Skeletal muscle tissue (tissue), 4 donors: ENCODE results near the gene MESP1. TPM values are rescaled to one million over a fixed set of nuclear protein-coding genes. Genes with fewer than 3 reads are reported as not detected.
"Not testable (repeated sequence)": the region's sequence is repeated elsewhere in the genome, so short reads cannot be mapped to it uniquely, and the experiment has no call there.

Experiments
- H3K27ac ChIP-seq: one replicate; pipeline ENCODE4 v1.7.0; 2013; ENCODE audit warnings: mild to moderate bottlenecking, low read depth, low read length, inconsistent platforms
- H3K27me3 ChIP-seq, 3 donors: one replicate each; pipeline ENCODE4 v1.7.0; 2013; ENCODE audit warnings: low read length in 3 of 3; ENCODE audit not compliant: control insufficient read depth in 3 of 3, insufficient read depth in 3 of 3
- H3K36me3 ChIP-seq, 3 donors: one replicate each; pipeline ENCODE4 v1.7.0; 2013; ENCODE audit warnings: low read length in 3 of 3; ENCODE audit not compliant: control insufficient read depth in 3 of 3, insufficient read depth in 3 of 3
- H3K4me1 ChIP-seq, 3 donors: one replicate each; pipeline ENCODE4 v1.7.0; 2013; ENCODE audit warnings: low read length in 3 of 3, mild to moderate bottlenecking in 3 of 3; ENCODE audit not compliant: control insufficient read depth in 3 of 3, insufficient read depth in 3 of 3
- H3K4me3 ChIP-seq, 3 donors: one replicate each; pipeline ENCODE4 v1.7.0; 2013; ENCODE audit warnings: low read length in 3 of 3
- H3K9ac ChIP-seq, 3 donors: one replicate each; pipeline ENCODE4 v1.7.0; 2013; ENCODE audit warnings: low read length in 3 of 3, mild to moderate bottlenecking in 3 of 3, moderate library complexity in 2 of 3, low read depth in 1 of 3
- H3K9me3 ChIP-seq, 3 donors: one replicate each; pipeline ENCODE4 v1.7.0; 2013; ENCODE audit warnings: low read length in 3 of 3; ENCODE audit not compliant: control insufficient read depth in 3 of 3
- total RNA-seq: library from RNA; depleted of rRNA; stranded (reverse); fragments of >200 nt; gene quantifications from one replicate; pipeline ENCODE4 v1.2.3, GENCODE V29; 2014
- donor health status: Osteomylitis.

The MESP1 gene
- total RNA-seq, 1 donor from 2014 or later, result 0.52 TPM

DNA sequence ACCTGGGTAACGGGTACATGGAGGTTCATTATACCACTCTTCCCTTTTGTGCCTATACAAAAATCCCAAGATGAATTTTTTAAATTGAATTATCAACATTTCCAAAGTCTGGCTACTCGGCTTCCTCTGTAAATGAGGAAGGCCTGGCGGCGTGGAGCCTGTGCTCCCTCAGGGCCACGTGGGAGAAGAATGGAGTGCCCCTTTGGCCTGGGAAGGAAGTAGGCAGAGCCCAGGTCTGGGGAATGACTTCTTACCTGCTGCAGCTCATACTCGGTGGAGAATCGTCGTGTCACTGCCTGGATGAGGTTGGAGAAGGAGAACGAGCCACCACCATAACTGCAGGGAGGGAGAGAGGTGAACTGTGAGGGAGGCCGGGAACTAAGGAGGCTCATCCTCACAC is 39.2 kb upstream of the MESP1 start:
- H3K36me3 ChIP-seq, result no peaks in the 10 kb centered on the region
- no peaks in the 10 kb centered on the region for H3K9me3 ChIP-seq
- peaks cover 0 to 8% (median 0%) of the 10 kb centered on the region in 3 donors for H3K27me3 ChIP-seq
- H3K4me1 ChIP-seq, result peaks cover 0 to 2% (median 2%) of the 10 kb centered on the region in 3 donors
- no peak overlapping the region for H3K4me3 ChIP-seq
- H3K9ac ChIP-seq, result no peak overlapping the region
- no peak overlapping the region for H3K27ac ChIP-seq

GRCh38 chr15:89788585-89788984 is 37.5 kb upstream of the MESP1 start:
- H3K36me3 ChIP-seq, H3K27me3 ChIP-seq, H3K27ac ChIP-seq, H3K9ac ChIP-seq, H3K9me3 ChIP-seq, H3K4me3 ChIP-seq, H3K4me1 ChIP-seq: not testable (repeated sequence)

GRCh38 chr15:89787944-89788343 is 36.9 kb upstream of the MESP1 start:
- Histone ChIP-seq H3K27ac (no peak overlapping the region), H3K9ac (no peak overlapping the region), H3K4me3 (no peak overlapping the region), H3K36me3 (no peaks in the 10 kb centered on the region), H3K4me1 (no peaks in the 10 kb centered on the region), H3K27me3 (peaks cover 0 to 8% (median 0%) of the 10 kb centered on the region in 3 donors), H3K9me3 (no peaks in the 10 kb centered on the region)

DNA sequence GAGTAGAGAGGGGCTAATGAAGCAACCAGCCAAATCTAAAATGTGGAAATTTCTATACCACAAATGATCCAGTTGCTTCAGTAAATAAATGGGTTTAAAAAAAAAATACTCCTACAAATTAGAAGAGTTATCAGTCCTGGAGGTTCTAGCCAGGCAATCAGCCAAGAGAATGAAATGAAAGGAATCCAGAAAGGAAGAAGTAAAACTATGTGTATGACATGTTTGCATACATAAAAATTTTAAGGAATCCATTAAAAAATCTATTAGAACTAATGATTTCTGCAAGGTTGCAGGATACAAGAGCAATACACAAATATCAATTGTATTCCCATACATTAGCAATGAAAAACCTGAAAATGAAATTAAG is 34.7 kb upstream of the MESP1 start:
- Histone ChIP-seq H3K27ac (no peak overlapping the region), H3K36me3 (no peaks in the 10 kb centered on the region), H3K4me3 (no peak overlapping the region), H3K9ac (no peak overlapping the region), H3K9me3 (no peaks in the 10 kb centered on the region), H3K4me1 (no peaks in the 10 kb centered on the region), H3K27me3 (peaks cover 0 to 5% (median 0%) of the 10 kb centered on the region in 3 donors)

GRCh38 chr15:89785064-89785773 is 34.2 kb upstream of the MESP1 start:
- no peak overlapping the region for H3K4me3 ChIP-seq
- H3K9ac ChIP-seq, result no peak overlapping the region
- H3K27ac ChIP-seq, result no peak overlapping the region
- H3K36me3 ChIP-seq, result no peaks in the 10 kb centered on the region
- H3K9me3 ChIP-seq, result no peaks in the 10 kb centered on the region
- H3K4me1 ChIP-seq, result no peaks in the 10 kb centered on the region
- no peaks in the 10 kb centered on the region for H3K27me3 ChIP-seq

DNA sequence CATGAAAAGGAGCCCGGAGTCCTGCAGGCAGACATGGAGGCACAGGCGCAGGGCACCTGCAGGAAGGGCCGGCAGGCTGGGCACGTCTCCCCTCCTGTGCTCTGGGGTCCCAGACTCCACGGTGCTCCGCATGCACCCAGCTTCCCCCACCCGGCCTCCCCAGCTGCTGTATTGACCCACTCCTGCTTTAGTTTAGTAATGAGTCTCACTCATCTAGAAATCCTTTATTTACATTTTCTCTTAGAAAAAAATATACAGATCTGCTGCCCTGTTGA is 33.6 kb upstream of the MESP1 start:
- Histone ChIP-seq H3K27ac (no peak overlapping the region), H3K4me3 (no peak overlapping the region), H3K9me3 (no peaks in the 10 kb centered on the region), H3K4me1 (no peaks in the 10 kb centered on the region), H3K36me3 (no peaks in the 10 kb centered on the region), H3K9ac (no peak overlapping the region), H3K27me3 (no peaks in the 10 kb centered on the region)

DNA sequence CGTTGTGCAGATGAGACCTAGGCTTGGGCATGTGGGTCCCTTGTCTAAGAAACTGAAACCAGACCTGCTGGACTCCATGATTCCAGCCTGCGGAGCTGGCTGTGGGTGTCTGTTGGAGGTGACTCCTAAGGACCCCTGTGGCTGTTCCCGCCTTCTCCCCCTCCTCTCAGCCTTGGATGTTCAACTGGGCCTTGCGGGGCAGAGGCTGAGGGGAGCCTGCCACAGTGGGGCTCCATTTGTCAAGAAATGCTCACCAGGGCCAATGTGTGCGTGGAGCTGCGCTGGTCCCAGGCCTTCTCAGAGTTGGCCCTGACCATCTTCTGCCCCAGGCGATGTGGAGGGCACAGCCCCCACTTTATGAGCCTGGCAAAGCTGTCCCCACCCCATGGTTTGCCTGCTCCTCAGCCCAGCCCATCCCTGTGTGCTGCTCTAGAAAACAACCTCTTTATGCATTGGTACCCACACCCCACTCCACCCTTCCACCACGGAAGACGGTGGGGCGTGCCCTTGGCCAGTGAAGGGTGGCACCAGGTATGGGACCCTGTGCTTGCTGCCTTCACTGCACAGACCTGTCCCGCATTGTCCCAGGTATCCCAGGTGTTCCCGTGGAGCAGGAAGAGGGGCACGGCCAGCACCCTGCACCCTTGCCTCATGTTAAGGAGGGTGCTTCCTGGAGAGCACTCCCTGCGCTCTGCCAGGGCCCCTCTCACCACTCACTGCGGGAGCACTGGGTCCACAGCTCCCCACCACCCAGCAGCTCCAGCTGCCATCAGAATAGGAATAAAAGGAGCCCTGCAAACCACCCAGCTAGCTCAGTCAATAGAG is 33.0 kb upstream of the MESP1 start:
- no peaks in the 10 kb centered on the region for H3K27me3 ChIP-seq
- H3K27ac ChIP-seq, result no peak overlapping the region
- H3K36me3 ChIP-seq, result no peaks in the 10 kb centered on the region
- no peak overlapping the region for H3K4me3 ChIP-seq
- no peaks in the 10 kb centered on the region for H3K9me3 ChIP-seq
- H3K4me1 ChIP-seq, result no peaks in the 10 kb centered on the region
- no peak overlapping the region for H3K9ac ChIP-seq

DNA sequence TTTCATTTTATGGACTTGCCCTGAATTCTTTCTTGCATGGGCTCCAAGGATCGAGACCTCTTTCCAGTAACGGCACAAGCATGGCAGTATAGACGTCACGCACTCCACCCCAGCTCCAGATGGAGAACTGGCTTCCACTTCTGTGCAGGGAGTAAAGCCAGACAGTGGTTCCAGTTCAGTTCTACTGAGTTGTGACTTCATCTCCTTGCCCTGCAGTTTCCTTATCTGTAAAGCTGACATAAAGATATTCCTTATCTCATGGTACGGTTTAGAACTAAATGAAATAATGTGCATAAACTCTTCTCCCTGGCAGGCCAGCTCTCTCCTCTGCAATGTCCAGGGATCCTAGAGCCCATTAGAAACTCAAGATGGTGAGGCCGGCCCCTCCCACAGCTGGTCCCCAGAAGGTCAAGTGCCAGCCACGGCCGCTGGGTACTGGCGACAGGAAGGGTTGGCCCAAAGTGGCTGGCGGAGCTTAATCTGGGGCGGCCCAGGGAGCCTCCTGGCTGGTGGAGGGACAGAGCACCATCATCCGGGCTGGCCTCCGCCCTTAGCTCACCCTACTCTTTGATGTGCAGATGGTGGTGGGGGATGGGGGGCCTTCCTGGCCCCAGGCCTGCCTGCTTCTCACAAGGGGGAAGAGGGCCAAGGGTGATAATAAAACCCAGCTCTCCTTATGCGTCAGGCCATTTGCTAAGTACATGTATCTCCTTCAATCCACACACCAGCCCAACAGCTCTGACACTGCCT is 32.2 kb upstream of the MESP1 start:
- Histone ChIP-seq H3K4me1 (no peaks in the 10 kb centered on the region), H3K36me3 (no peaks in the 10 kb centered on the region), H3K27me3 (no peaks in the 10 kb centered on the region), H3K9me3 (no peaks in the 10 kb centered on the region), H3K27ac (no peak overlapping the region), H3K4me3 (no peak overlapping the region), H3K9ac (no peak overlapping the region)

- H3K36me3 ChIP-seq, H3K4me3 ChIP-seq, H3K9ac ChIP-seq, H3K4me1 ChIP-seq, H3K9me3 ChIP-seq, H3K27ac ChIP-seq, H3K27me3 ChIP-seq: not testable (repeated sequence)
Observed at GRCh38 chr15:89782619-89782950, 31.5 kb upstream of the MESP1 start.
